Suprapubic skin (tissue), 4 donors: ENCODE data around the gene PIK3R1. TPM values are rescaled to one million over a fixed set of nuclear protein-coding genes. Genes with fewer than 3 reads are reported as not detected.

Experiments
- DNase-seq, 2 donors: peaks; one replicate each; pipeline ENCODE4 v3.0.0-alpha.2; 2019; ENCODE audit warnings: low spot score in 2 of 2
- H3K27ac ChIP-seq: fragments of 200-600 bp; sonication (generic); one replicate; pipeline ENCODE4 v1.5.1; 2019
- H3K27me3 ChIP-seq: fragments of 200-600 bp; sonication (generic); one replicate; pipeline ENCODE4 v1.5.1; 2019
- H3K36me3 ChIP-seq: fragments of 200-600 bp; sonication (generic); one replicate; pipeline ENCODE4 v1.5.1; 2019
- H3K4me1 ChIP-seq: fragments of 200-600 bp; sonication (generic); one replicate; pipeline ENCODE4 v1.5.1; 2019
- H3K4me3 ChIP-seq: fragments of 200-600 bp; sonication (generic); one replicate; pipeline ENCODE4 v1.5.1; 2019; ENCODE audit warnings: mild to moderate bottlenecking
- H3K9me3 ChIP-seq: fragments of 200-600 bp; sonication (generic); one replicate; pipeline ENCODE4 v1.5.1; 2019
- EP300 ChIP-seq: sonication (generic); formaldehyde crosslinking; IDR thresholded peaks from one replicate; pipeline ENCODE4 v1.6.1; 2017; ENCODE audit warnings: antibody characterized with exemption
- POLR2A ChIP-seq, 2 donors: fragments of 450-650 bp; IDR thresholded peaks; one replicate each; pipeline ENCODE4 v1.6.1; 2017; ENCODE audit warnings: antibody characterized with exemption in 2 of 2, mild to moderate bottlenecking in 2 of 2, moderate library complexity in 2 of 2
- POLR2AphosphoS5 ChIP-seq, 3 donors: sonication (generic); formaldehyde crosslinking; IDR thresholded peaks; one replicate each; pipeline ENCODE4 v1.6.1; 2017; ENCODE audit warnings: antibody characterized with exemption in 3 of 3
- WGBS: methylation state at CpG from one replicate; pipeline ENCODE4 v1.1.5; 2018; 5-methylcytosine and 5-hydroxymethylcytosine counted together
- total RNA-seq, 4 donors: library from RNA; depleted of rRNA; stranded (reverse); fragments of >200 nt; gene quantifications; one replicate each; pipeline ENCODE4 v1.1.0, GENCODE V29; 2016
- TF ChIP-seq, protein P1 (sequence below), 2 donors: fragments of 200-600 bp in 1 of 2; fragments of 450-650 bp in 1 of 2; sonication (generic) in 1 of 2; IDR thresholded peaks; one replicate each; pipeline ENCODE4 v1.5.1; 2016 to 2019; ENCODE audit warnings: antibody characterized with exemption in 2 of 2, mild to moderate bottlenecking in 1 of 2, moderate library complexity in 1 of 2

The PIK3R1 gene
- total RNA-seq, 4 donors from 2014 or later = 96.5 to 257 (median 181) TPM

DNA sequence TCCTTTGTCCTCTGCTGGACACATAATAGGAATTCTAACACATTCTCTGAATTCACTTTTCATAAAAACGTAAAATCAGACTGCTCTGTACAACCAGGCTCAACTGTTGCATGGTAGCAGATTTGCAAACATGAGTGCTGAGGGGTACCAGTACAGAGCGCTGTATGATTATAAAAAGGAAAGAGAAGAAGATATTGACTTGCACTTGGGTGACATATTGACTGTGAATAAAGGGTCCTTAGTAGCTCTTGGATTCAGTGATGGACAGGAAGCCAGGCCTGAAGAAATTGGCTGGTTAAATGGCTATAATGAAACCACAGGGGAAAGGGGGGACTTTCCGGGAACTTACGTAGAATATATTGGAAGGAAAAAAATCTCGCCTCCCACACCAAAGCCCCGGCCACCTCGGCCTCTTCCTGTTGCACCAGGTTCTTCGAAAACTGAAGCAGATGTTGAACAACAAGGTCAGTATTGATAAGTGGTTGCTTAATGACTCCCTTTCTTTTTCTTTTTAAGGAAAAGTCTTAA lies 11.1 kb downstream of the PIK3R1 start:
- TF ChIP-seq, protein P1, sequence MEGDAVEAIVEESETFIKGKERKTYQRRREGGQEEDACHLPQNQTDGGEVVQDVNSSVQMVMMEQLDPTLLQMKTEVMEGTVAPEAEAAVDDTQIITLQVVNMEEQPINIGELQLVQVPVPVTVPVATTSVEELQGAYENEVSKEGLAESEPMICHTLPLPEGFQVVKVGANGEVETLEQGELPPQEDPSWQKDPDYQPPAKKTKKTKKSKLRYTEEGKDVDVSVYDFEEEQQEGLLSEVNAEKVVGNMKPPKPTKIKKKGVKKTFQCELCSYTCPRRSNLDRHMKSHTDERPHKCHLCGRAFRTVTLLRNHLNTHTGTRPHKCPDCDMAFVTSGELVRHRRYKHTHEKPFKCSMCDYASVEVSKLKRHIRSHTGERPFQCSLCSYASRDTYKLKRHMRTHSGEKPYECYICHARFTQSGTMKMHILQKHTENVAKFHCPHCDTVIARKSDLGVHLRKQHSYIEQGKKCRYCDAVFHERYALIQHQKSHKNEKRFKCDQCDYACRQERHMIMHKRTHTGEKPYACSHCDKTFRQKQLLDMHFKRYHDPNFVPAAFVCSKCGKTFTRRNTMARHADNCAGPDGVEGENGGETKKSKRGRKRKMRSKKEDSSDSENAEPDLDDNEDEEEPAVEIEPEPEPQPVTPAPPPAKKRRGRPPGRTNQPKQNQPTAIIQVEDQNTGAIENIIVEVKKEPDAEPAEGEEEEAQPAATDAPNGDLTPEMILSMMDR (IDR thresholded peaks at IDR 0.05) = no peak
- TF ChIP-seq POLR2A (IDR thresholded peaks at IDR 0.05) (no peak), POLR2AphosphoS5 (IDR thresholded peaks at IDR 0.05) (no peak), EP300 (no peak)
- no peak overlapping the region for H3K4me3 ChIP-seq

DNA sequence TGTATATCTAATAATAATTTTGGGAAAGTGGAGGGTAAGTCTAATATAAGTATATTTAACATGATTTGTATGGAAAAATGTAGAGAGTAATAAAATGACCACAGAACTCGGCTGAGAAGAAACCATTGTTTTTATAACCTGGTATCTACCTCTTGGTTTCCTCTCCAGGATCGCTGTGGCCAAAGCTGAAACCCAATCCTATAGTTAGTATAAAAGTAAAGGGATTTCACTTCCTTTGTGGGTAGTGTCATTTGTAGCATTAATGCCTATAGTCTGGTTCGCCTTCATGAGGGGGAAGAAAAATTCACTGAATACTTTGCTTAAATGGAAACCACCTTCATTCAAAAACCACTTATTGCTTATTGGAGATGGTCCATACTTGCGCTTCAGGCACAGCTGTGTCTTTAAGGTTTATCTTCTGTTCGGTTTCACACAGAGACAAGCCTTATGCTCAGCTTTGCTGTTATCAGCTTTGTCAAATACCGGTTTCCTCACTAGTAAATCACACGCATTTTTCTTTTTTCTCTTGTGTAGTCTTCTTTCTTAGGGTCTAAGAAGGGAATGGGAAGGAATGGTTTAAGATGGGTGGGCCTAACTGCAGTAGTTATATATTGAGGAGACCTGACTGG lies 12.1 kb downstream of the PIK3R1 start:
- 77% methylated on average over 7 of the region's 7 CpGs for WGBS
- Histone ChIP-seq H3K9me3 (no peaks in the 10 kb centered on the region), H3K27me3 (no peaks in the 10 kb centered on the region), H3K4me1 (peaks cover 70% of the 10 kb centered on the region), H3K27ac (no peak overlapping the region), H3K36me3 (peaks cover 34% of the 10 kb centered on the region), H3K4me3 (no peak overlapping the region)
- TF ChIP-seq POLR2AphosphoS5 (IDR thresholded peaks at IDR 0.05) = no peak
- DNase-seq = no peak

More for the DNA sequence above, 11.1 kb downstream of the PIK3R1 start:
- peaks cover 75% of the 10 kb centered on the region for H3K4me1 ChIP-seq
- DNase-seq = no peak
- H3K36me3 ChIP-seq = peaks cover 34% of the 10 kb centered on the region
- H3K27me3 ChIP-seq = no peaks in the 10 kb centered on the region
- H3K9me3 ChIP-seq = no peaks in the 10 kb centered on the region
- 79% methylated on average over 8 of the region's 8 CpGs for WGBS
- H3K27ac ChIP-seq = no peak overlapping the region

DNA sequence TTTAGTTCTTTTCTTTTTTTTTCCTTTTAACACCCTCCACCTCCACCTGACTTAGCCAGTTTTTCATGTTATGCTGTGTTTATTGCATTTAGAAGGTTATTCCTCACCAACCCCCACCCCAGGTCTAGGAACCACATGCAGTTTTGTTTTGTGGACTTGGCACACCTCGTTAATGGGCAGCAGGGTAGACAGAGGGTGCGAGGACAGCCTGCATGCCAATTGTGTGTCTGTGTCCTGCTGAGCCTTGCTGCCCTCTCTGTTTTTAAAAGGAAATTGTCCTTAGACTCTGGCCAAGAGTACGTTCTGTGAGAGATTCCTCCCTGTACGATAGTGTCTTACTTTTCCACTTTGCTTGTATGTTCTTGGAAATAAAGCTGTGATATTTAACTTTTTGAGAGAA lies 13.9 kb downstream of the PIK3R1 start:
- Histone ChIP-seq H3K4me3 (no peak overlapping the region), H3K9me3 (no peaks in the 10 kb centered on the region), H3K36me3 (peaks cover 34% of the 10 kb centered on the region), H3K27me3 (no peaks in the 10 kb centered on the region), H3K27ac (no peak overlapping the region), H3K4me1 (peaks cover 63% of the 10 kb centered on the region)
- 48% methylated on average over 4 of the region's 4 CpGs for WGBS
- DNase-seq = no peak
- TF ChIP-seq EP300 (no peak), POLR2A (IDR thresholded peaks at IDR 0.05) (no peak), POLR2AphosphoS5 (IDR thresholded peaks at IDR 0.05) (no peak)
- TF ChIP-seq, protein P1 (IDR thresholded peaks at IDR 0.05) = no peak

DNA sequence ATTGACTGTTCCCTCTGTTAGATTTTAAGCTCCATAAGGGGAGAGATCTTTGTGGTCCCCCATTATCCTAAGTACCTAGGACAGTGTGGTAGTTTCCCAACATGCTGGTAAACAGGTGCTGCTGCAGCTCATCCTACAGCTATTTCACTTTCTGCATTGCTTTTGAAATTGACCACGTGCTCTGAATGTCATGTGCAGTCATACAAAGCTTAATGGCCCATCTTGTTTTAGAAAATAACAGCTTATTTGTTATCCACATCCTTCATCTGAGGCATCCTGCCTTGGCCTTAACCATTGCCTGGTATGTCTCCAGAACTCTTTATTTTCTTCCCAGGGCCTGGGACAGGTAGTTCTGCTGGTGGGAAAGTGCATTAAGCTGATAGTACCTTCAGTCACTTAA lies 14.7 kb downstream of the PIK3R1 start:
- TF ChIP-seq EP300 = no peak
- TF ChIP-seq, protein P1 (IDR thresholded peaks at IDR 0.05) = no peak
- TF ChIP-seq POLR2AphosphoS5 (IDR thresholded peaks at IDR 0.05) = no peak
- no peak for TF ChIP-seq POLR2A (IDR thresholded peaks at IDR 0.05)
- WGBS = 77% methylated on average over 1 of the region's 1 CpG
- H3K4me3 ChIP-seq = no peak overlapping the region
- DNase-seq = no peak
- H3K36me3 ChIP-seq = peaks cover 34% of the 10 kb centered on the region
- H3K4me1 ChIP-seq = peaks cover 59% of the 10 kb centered on the region
- no peak overlapping the region for H3K27ac ChIP-seq
- no peaks in the 10 kb centered on the region for H3K27me3 ChIP-seq
- no peaks in the 10 kb centered on the region for H3K9me3 ChIP-seq

DNA sequence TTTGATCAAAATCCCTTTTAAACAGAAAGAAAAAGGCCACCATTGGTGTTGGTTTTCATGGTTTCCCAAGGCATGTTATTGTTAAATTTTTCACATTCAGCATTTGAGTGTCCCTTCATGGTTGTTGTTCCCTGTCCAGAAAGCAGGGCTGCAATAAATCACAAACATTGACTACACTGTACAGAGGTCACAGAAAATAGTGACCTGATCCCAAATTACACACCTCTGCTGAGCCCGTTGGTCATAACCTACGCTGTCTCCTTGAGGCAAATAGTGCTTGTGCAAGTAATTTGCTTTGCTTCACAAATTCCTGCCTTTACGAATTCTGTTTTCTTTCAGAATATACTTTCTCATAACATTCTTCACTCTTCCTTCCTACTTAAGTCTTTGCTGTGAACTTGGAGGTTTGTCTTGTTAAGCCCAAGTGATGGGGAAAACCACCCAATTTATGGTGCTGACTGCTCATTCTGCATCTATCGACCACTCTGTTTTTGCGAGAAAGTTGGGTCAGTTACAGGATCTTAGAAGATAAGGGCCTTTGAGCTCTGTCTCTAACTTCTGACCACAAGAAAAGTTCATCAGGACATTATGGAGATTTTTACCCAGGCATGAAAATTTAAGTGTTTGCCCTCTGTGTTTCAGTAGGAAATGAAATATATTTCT lies 16.0 kb downstream of the PIK3R1 start:
- WGBS = 86% methylated on average over 5 of the region's 5 CpGs
- Histone ChIP-seq H3K9me3 (no peaks in the 10 kb centered on the region), H3K27me3 (no peaks in the 10 kb centered on the region), H3K27ac (no peak overlapping the region), H3K4me3 (no peak overlapping the region), H3K4me1 (peaks cover 48% of the 10 kb centered on the region), H3K36me3 (peaks cover 34% of the 10 kb centered on the region)
- DNase-seq = no peak
- TF ChIP-seq, protein P1 (IDR thresholded peaks at IDR 0.05) = no peak
- TF ChIP-seq POLR2AphosphoS5 (IDR thresholded peaks at IDR 0.05) = no peak
- no peak for TF ChIP-seq POLR2A (IDR thresholded peaks at IDR 0.05)
- no peak for TF ChIP-seq EP300
